HG03378 (cell line): Measurements from ENCODE around the gene PRKCE.

Experiments
- ATAC-seq: cut with Tn5 transposase; IDR thresholded peaks from one replicate; pipeline ENCODE4 v1.9.1; 2021; ENCODE audit warnings: mild to moderate bottlenecking, moderate library complexity; ENCODE audit not compliant: unreplicated experiment

Gene PRKCE

GRCh38 chr2:46125798-46126197 lies 474.3 kb downstream of the PRKCE start:
- no peak for ATAC-seq

- ATAC-seq, result no peak
These were observed 475.1 kb downstream of the PRKCE start for GRCh38 chr2:46126571-46126970.

- ATAC-seq, result no peak
These were observed 475.7 kb downstream of the PRKCE start for GRCh38 chr2:46127176-46127575.

GRCh38 chr2:46130511-46130910 lies 479.0 kb downstream of the PRKCE start:
- no peak for ATAC-seq

- no peak for ATAC-seq
These were observed 481.5 kb downstream of the PRKCE start for GRCh38 chr2:46132996-46133395.

- ATAC-seq, result no peak
These were observed 483.2 kb downstream of the PRKCE start for GRCh38 chr2:46134531-46135227.

- no peak for ATAC-seq
These were observed 483.9 kb downstream of the PRKCE start for GRCh38 chr2:46135228-46135855.

- no peak for ATAC-seq
These were observed 484.5 kb downstream of the PRKCE start for GRCh38 chr2:46135958-46136357.

- ATAC-seq, result no peak
These were observed 485.0 kb downstream of the PRKCE start for GRCh38 chr2:46136481-46136880.

- no peak for ATAC-seq
These were observed 485.5 kb downstream of the PRKCE start for GRCh38 chr2:46136953-46137352.

- ATAC-seq, result no peak
These were observed 491.3 kb downstream of the PRKCE start for GRCh38 chr2:46142546-46143428.

- no peak for ATAC-seq
These were observed 492.1 kb downstream of the PRKCE start for GRCh38 chr2:46143429-46144132.

GRCh38 chr2:46144133-46144800 lies 492.8 kb downstream of the PRKCE start:
- ATAC-seq, result no peak

GRCh38 chr2:46145017-46145416 lies 493.5 kb downstream of the PRKCE start:
- ATAC-seq, result no peak

- no peak for ATAC-seq
These were observed 494.4 kb downstream of the PRKCE start for GRCh38 chr2:46145840-46146239.

- no peak for ATAC-seq
These were observed 495.5 kb downstream of the PRKCE start for GRCh38 chr2:46146866-46147502.

GRCh38 chr2:46147626-46148368 lies 496.3 kb downstream of the PRKCE start:
- ATAC-seq, result no peak

- no peak for ATAC-seq
These were observed 496.9 kb downstream of the PRKCE start for GRCh38 chr2:46148369-46148736.

- no peak for ATAC-seq
These were observed 499.0 kb downstream of the PRKCE start for GRCh38 chr2:46150445-46150955.
